ENCODE data around the gene ARRB1.
A peak's percentile ranks its signal among the peaks of the same experiment; 100 is the strongest.

ARRB1 gene

DNA sequence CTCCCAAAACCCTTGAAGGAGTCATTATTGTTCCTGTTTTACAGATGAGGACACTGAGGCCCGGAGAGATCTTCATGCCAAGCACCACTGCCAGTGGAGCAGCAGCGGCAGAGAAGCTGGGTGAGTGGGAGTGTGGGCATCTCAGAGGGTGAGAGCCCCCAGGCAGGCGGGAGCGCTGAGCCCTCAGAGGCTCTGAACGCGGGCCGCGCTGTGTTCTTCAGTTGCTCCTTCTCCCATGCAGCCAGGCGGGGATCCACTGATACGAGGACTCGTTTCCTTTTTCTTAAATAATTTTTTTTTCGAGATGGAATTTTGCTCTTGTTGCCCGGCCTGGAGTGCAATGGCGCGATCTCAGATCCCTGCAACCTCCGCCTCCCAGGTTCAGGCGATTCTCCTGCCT is 63.9 kb downstream of the ARRB1 start:
- Histone ChIP-seq H3K27ac (ENCODE audit: low read depth, low read length) (no peak overlapping the region), H3K27me3 (ENCODE audit: control insufficient read depth in 1 of 2, insufficient read depth in 2 of 2, low read length in 2 of 2) (no peaks in the 10 kb centered on the region), H3K36me3 (ENCODE audit: control insufficient read depth in 1 of 2, insufficient read depth in 2 of 2, low read length in 2 of 2) (peaks cover 36 to 57% of the 10 kb centered on the region in 2 donors), H3K4me1 (ENCODE audit: control insufficient read depth in 1 of 2, insufficient read depth in 2 of 2, low read length in 2 of 2) (no peaks in the 10 kb centered on the region), H3K9me3 (ENCODE audit: control insufficient read depth in 1 of 2, low read length in 2 of 2) (no peaks in the 10 kb centered on the region), H3K9ac (ENCODE audit: low read depth in 1 of 2, low read length in 2 of 2) (no peak overlapping the region), H3K4me3 (ENCODE audit: low read depth in 1 of 2, low read length in 2 of 2) (no peak overlapping the region)

DNA sequence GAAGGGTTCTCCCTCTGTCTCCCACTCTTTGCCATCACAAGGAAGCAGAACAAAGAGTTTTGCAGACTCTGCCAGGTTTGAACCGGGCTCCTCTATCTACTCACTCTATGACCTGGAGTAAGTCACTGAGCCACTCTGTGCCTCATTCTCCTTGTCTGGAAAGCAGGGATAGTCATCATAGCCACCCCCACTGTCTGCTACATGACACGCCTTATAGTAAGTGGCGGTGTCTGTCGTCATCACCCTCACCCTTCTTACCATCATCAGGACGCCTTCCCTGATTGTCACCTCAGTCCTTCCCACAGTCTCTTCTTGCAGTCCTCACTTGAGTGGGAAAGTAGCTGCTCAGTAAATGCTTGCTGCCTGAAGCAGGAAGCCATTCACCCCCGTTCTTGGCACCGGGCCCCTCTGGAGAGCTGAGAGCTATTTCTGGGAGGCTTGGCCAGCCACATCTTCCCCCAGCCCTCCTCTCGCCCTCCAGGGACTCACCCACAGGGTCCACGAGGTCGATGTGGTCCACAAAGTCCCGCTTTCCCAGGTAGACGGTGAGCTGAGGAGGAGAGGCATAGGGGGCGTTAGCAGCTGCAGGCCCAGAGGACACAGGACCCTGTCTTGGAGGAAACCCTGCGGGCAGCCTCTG is 64.5 kb downstream of the ARRB1 start:
- Histone ChIP-seq H3K9me3 (ENCODE audit: control insufficient read depth in 1 of 2, low read length in 2 of 2) (no peaks in the 10 kb centered on the region), H3K27me3 (ENCODE audit: control insufficient read depth in 1 of 2, insufficient read depth in 2 of 2, low read length in 2 of 2) (no peaks in the 10 kb centered on the region), H3K36me3 (ENCODE audit: control insufficient read depth in 1 of 2, insufficient read depth in 2 of 2, low read length in 2 of 2) (peaks cover 41 to 64% of the 10 kb centered on the region in 2 donors), H3K4me1 (ENCODE audit: control insufficient read depth in 1 of 2, insufficient read depth in 2 of 2, low read length in 2 of 2) (no peaks in the 10 kb centered on the region), H3K4me3 (ENCODE audit: low read depth in 1 of 2, low read length in 2 of 2) (no peak overlapping the region), H3K27ac (ENCODE audit: low read depth, low read length) (no peak overlapping the region), H3K9ac (ENCODE audit: low read depth in 1 of 2, low read length in 2 of 2) (no peak overlapping the region)

DNA sequence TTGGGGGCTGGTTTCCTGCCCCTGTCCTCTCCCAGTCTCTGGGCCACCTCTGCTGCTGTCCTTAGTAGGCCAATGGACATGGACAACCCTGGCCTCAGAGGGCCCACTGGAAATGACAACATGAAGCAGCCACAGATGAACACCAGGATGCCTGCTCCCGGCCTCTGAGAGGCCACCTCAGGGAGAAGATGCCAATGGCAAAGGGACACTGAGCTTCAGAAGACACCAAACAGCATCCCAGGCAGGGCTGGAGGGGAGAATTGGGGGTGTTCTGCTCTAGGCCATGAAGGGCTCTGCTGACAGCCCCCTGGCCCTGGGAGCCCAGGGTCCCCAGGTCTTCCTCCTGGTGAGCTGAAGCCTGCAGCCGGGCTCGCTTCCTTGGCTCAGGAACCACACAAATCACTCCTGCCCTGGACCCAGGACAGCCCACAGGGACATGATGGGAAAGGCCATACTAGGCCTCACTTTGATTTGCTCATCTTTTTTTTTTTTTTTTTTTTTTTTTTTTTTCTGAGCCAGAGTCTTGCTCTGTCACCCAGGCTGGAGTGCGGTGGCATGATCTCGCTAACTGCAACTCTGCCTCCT is 65.6 kb downstream of the ARRB1 start:
- peaks cover 47 to 74% of the 10 kb centered on the region in 2 donors for H3K36me3 ChIP-seq (ENCODE audit: control insufficient read depth in 1 of 2, insufficient read depth in 2 of 2, low read length in 2 of 2)
- no peak overlapping the region for H3K4me3 ChIP-seq (ENCODE audit: low read depth in 1 of 2, low read length in 2 of 2)
- no peak overlapping the region for H3K27ac ChIP-seq (ENCODE audit: low read depth, low read length)
- H3K9me3 ChIP-seq (ENCODE audit: control insufficient read depth in 1 of 2, low read length in 2 of 2) = no peaks in the 10 kb centered on the region
- H3K4me1 ChIP-seq (ENCODE audit: control insufficient read depth in 1 of 2, insufficient read depth in 2 of 2, low read length in 2 of 2) = peaks cover 7% of the 10 kb centered on the region in 2 donors
- no peak overlapping the region for H3K9ac ChIP-seq (ENCODE audit: low read depth in 1 of 2, low read length in 2 of 2)
- H3K27me3 ChIP-seq (ENCODE audit: control insufficient read depth in 1 of 2, insufficient read depth in 2 of 2, low read length in 2 of 2) = no peaks in the 10 kb centered on the region

DNA sequence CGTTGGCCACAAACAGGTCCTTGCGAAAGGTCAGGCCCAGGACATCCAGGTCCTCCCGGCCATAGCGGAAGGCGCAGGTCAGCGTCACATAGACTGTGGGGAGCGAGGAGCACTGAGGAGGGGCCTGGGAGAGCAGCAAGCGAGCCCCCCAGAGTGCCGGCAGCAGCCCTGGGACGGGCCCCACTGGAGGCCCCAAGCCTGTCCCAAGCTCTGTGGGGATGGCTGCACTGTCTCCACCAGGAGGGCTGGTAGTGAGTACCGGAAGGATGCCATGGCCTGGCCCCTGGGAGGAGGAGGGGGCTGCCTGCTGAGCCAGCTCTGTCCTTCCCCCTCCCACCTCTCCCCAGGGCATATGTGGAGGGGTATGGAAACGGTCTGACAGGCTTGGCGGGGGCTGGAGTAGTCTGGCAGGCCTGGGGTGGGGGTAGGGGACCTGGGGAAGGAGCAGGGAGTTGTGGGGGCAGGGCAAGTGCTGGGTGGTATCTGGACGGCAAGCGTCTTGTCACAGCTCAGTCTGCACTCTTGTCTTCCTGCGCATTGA is 68.0 kb downstream of the ARRB1 start:
- no peaks in the 10 kb centered on the region for H3K27me3 ChIP-seq (ENCODE audit: control insufficient read depth in 1 of 2, insufficient read depth in 2 of 2, low read length in 2 of 2)
- no peak overlapping the region for H3K27ac ChIP-seq (ENCODE audit: low read depth, low read length)
- no peaks in the 10 kb centered on the region for H3K9me3 ChIP-seq (ENCODE audit: control insufficient read depth in 1 of 2, low read length in 2 of 2)
- no peak overlapping the region for H3K9ac ChIP-seq (ENCODE audit: low read depth in 1 of 2, low read length in 2 of 2)
- peaks cover 14% of the 10 kb centered on the region in 2 donors for H3K4me1 ChIP-seq (ENCODE audit: control insufficient read depth in 1 of 2, insufficient read depth in 2 of 2, low read length in 2 of 2)
- no peak overlapping the region for H3K4me3 ChIP-seq (ENCODE audit: low read depth in 1 of 2, low read length in 2 of 2)
- peaks cover 45 to 75% of the 10 kb centered on the region in 2 donors for H3K36me3 ChIP-seq (ENCODE audit: control insufficient read depth in 1 of 2, insufficient read depth in 2 of 2, low read length in 2 of 2)

DNA sequence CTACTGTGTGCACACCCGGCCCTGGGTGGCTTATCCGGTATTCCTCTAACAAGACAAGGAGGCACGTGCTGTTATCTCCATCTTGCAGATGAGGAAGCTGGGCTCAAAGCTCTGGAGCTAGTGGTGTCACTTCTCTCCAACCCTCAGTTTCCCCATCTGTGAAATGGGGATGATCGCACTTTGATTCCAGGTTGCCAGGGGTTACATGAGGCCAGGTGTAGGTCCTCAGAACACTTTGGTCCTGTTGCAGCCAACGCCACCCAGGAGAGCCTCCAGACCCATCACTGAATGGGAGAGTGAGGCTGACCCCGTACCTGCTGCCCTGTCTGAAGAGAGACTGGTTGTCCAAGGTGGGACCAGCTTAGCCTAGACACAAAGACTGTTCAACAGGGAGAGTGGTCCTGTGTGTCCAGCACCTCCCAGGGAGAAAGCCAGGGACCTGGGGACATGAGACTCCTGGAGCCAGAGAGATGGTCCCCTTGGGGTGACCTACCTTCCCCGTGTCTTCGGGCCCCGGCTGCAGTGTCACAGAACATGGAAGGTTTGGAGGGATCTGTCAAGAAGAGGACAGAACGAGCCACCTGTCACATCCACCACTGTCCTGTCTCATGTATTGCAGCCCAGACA is 69.9 kb downstream of the ARRB1 start:
- Histone ChIP-seq H3K36me3 (ENCODE audit: control insufficient read depth in 1 of 2, insufficient read depth in 2 of 2, low read length in 2 of 2) (peaks cover 60 to 85% of the 10 kb centered on the region in 2 donors), H3K27ac (ENCODE audit: low read depth, low read length) (no peak overlapping the region)

DNA sequence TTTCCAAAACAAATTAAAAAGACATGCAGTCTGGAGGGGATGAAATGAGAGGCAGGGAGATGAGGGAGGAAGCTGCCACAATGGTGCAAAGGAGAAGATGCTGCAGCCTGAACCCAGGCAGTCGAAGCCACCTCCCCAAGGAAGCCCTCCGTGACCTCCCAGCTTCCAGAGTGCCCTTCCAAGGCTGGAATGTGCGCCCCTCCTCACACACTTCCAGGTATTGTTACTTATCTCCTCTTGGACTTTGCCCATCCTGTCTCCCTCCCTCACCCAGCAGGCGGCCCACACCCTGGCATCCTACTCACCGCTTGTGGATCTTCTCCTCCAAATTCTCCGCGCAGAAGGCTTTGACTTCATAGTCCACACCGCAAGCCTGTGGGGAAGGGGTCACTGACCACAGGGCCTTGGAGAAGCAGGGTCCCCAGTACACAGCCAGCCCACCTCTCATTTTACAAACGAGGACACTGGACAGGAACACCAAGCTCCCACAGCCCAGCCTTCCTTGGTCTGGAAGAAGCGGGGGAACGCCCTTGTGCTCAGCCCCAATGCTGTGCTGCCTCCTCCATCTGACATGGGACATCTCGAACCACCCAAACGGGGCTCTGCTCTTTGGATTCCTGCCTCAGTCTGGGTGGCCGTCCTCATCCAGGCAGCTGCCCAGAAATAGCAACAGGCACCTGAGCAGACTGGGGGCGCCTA is 70.5 kb downstream of the ARRB1 start:
- H3K27ac ChIP-seq (ENCODE audit: low read depth, low read length) = no peak overlapping the region

More for the DNA sequence above, 69.9 kb downstream of the ARRB1 start:
- Histone ChIP-seq H3K9ac (ENCODE audit: low read depth in 1 of 2, low read length in 2 of 2) (no peak overlapping the region), H3K4me1 (ENCODE audit: control insufficient read depth in 1 of 2, insufficient read depth in 2 of 2, low read length in 2 of 2) (peaks cover 18 to 21% of the 10 kb centered on the region in 2 donors), H3K4me3 (ENCODE audit: low read depth in 1 of 2, low read length in 2 of 2) (no peak overlapping the region), H3K27me3 (ENCODE audit: control insufficient read depth in 1 of 2, insufficient read depth in 2 of 2, low read length in 2 of 2) (no peaks in the 10 kb centered on the region), H3K9me3 (ENCODE audit: control insufficient read depth in 1 of 2, low read length in 2 of 2) (no peaks in the 10 kb centered on the region)

DNA sequence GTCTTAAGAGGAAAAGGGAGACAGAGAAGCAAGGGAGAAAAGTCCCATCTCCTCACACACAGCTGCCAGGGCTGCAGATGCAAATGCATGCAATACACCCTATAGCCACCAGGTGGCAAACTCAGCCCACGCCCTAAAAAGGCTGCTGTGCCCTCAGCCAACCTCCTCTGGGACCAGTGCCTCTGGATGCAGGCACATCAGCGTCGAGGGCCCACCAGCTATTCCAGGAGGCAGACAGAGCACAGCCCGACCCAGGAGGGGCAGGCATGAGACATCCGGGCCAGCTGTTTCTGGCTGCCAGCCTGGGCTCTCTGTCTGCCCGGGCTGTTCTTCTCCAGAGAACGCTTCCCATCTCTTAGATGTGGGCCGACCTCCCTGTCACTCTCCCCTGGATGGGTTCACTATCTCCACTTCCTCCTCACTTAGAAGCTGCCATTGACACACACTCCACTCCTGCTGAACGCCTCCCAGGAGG is 71.2 kb downstream of the ARRB1 start:
- H3K4me1 ChIP-seq (ENCODE audit: control insufficient read depth in 1 of 2, insufficient read depth in 2 of 2, low read length in 2 of 2) = peaks cover 29 to 33% of the 10 kb centered on the region in 2 donors
- H3K9ac ChIP-seq (ENCODE audit: low read depth in 1 of 2, low read length in 2 of 2) = no peak overlapping the region
- no peak overlapping the region for H3K27ac ChIP-seq (ENCODE audit: low read depth, low read length)
- H3K36me3 ChIP-seq (ENCODE audit: control insufficient read depth in 1 of 2, insufficient read depth in 2 of 2, low read length in 2 of 2) = peaks cover 63 to 83% of the 10 kb centered on the region in 2 donors
- no peak overlapping the region for H3K4me3 ChIP-seq (ENCODE audit: low read depth in 1 of 2, low read length in 2 of 2)
- no peaks in the 10 kb centered on the region for H3K27me3 ChIP-seq (ENCODE audit: control insufficient read depth in 1 of 2, insufficient read depth in 2 of 2, low read length in 2 of 2)
- H3K9me3 ChIP-seq (ENCODE audit: control insufficient read depth in 1 of 2, low read length in 2 of 2) = no peaks in the 10 kb centered on the region

More for the DNA sequence above, 70.5 kb downstream of the ARRB1 start:
- H3K9ac ChIP-seq (ENCODE audit: low read depth in 1 of 2, low read length in 2 of 2) = peak overlapping the region in 1 of 2 donors; percentile 18
- peaks cover 24 to 28% of the 10 kb centered on the region in 2 donors for H3K4me1 ChIP-seq (ENCODE audit: control insufficient read depth in 1 of 2, insufficient read depth in 2 of 2, low read length in 2 of 2)
- H3K9me3 ChIP-seq (ENCODE audit: control insufficient read depth in 1 of 2, low read length in 2 of 2) = no peaks in the 10 kb centered on the region
- H3K36me3 ChIP-seq (ENCODE audit: control insufficient read depth in 1 of 2, insufficient read depth in 2 of 2, low read length in 2 of 2) = peaks cover 63 to 85% of the 10 kb centered on the region in 2 donors
- H3K27me3 ChIP-seq (ENCODE audit: control insufficient read depth in 1 of 2, insufficient read depth in 2 of 2, low read length in 2 of 2) = no peaks in the 10 kb centered on the region
- no peak overlapping the region for H3K4me3 ChIP-seq (ENCODE audit: low read depth in 1 of 2, low read length in 2 of 2)

DNA sequence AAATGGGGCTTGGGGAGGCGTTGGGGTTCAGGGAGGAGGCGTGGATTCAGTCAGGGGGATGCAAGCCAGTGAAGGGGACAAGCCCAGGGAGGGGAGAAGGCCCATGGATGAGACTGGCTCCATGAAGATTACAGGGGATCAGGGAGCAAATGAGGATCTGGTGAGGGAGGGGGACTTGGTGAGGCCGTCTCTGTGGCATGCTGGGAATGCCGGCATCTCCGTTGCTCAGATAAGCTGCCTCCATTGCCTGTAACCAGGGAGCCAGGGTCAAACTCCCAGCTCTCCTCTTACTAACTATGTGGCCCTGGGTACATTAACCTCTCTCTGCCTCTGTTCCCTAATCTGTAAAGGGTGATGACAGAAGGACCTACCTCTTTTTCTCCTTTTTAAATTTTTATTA is 72.2 kb downstream of the ARRB1 start:
- H3K4me1 ChIP-seq (ENCODE audit: control insufficient read depth in 1 of 2, insufficient read depth in 2 of 2, low read length in 2 of 2) = peaks cover 30 to 33% of the 10 kb centered on the region in 2 donors
- peaks cover 58 to 75% of the 10 kb centered on the region in 2 donors for H3K36me3 ChIP-seq (ENCODE audit: control insufficient read depth in 1 of 2, insufficient read depth in 2 of 2, low read length in 2 of 2)
- H3K9me3 ChIP-seq (ENCODE audit: control insufficient read depth in 1 of 2, low read length in 2 of 2) = no peaks in the 10 kb centered on the region
- H3K27ac ChIP-seq (ENCODE audit: low read depth, low read length) = no peak overlapping the region
- H3K27me3 ChIP-seq (ENCODE audit: control insufficient read depth in 1 of 2, insufficient read depth in 2 of 2, low read length in 2 of 2) = no peaks in the 10 kb centered on the region
- H3K4me3 ChIP-seq (ENCODE audit: low read depth in 1 of 2, low read length in 2 of 2) = no peak overlapping the region
- H3K9ac ChIP-seq (ENCODE audit: low read depth in 1 of 2, low read length in 2 of 2) = no peak overlapping the region

DNA sequence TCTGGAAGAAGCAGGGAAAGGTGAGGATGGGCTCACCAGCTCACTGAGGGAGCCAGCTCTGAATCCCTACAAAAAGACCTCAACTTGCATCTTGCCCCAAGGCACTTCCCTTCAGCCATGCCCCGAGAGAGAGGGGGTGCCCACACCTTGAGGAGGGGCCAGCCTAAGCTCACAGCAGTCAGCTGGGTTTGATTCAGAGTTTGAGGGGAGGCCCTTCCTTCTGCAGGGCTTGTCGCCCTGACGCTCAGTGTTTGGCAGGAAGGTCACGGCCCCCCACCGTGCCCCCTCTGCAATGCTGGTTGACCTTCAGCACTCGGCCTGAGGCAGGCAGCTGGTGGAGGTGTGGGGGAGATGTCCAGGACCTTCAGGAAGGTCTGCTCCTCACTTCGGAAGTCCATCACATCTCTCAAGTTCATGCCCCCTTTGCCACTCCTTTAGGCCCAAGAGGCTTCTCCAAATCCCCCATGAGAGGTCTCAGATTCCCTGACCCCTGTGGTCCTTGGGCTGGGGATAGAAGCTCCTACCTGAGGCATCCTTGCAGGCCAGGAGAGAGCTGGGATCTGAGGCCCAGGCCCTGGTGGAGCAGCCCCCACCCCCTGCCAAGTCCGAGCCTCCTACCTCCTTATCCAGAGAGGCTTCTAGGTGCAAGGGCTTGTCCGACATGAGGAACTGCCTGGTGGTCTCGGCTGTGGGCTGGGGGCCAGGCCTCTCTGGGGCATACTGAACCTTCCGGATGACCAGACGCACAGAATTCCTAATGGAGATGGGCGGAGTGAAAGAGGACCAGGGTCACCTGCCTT is 73.3 kb downstream of the ARRB1 start:
- Histone ChIP-seq H3K27ac (ENCODE audit: low read depth, low read length) (no peak overlapping the region), H3K9me3 (ENCODE audit: control insufficient read depth in 1 of 2, low read length in 2 of 2) (no peaks in the 10 kb centered on the region), H3K36me3 (ENCODE audit: control insufficient read depth in 1 of 2, insufficient read depth in 2 of 2, low read length in 2 of 2) (peaks cover 61 to 79% of the 10 kb centered on the region in 2 donors), H3K4me1 (ENCODE audit: control insufficient read depth in 1 of 2, insufficient read depth in 2 of 2, low read length in 2 of 2) (peaks cover 30 to 33% of the 10 kb centered on the region in 2 donors), H3K4me3 (ENCODE audit: low read depth in 1 of 2, low read length in 2 of 2) (no peak overlapping the region), H3K9ac (ENCODE audit: low read depth in 1 of 2, low read length in 2 of 2) (no peak overlapping the region), H3K27me3 (ENCODE audit: control insufficient read depth in 1 of 2, insufficient read depth in 2 of 2, low read length in 2 of 2) (no peaks in the 10 kb centered on the region)
